Chondrocyte (in vitro differentiated cells): ENCODE measurements around the gene TRAPPC10. TPM values are rescaled to one million over a fixed set of nuclear protein-coding genes. Genes with fewer than 3 reads are reported as not detected.

Source experiments
- DNase-seq: peaks from one replicate; pipeline ENCODE4 v3.0.0; 2021; ENCODE audit warnings: mixed read lengths, low spot score
- H3K27ac Mint-ChIP-seq: one replicate; pipeline ENCODE4 v1.8.0; 2021; ENCODE audit warnings: mild to moderate bottlenecking, moderate library complexity, mixed read lengths; ENCODE audit not compliant: unreplicated experiment
- H3K27me3 Mint-ChIP-seq: 2 replicates; pipeline ENCODE4 v1.8.0; 2021; ENCODE audit warnings: low read depth, mixed read lengths
- H3K36me3 Mint-ChIP-seq: 2 replicates; pipeline ENCODE4 v1.8.0; 2021; ENCODE audit warnings: low read depth, mixed read lengths
- H3K4me1 Mint-ChIP-seq: 2 replicates; pipeline ENCODE4 v1.8.0; 2021; ENCODE audit warnings: low read depth, mild to moderate bottlenecking, mixed read lengths
- H3K4me3 Mint-ChIP-seq: one replicate; pipeline ENCODE4 v1.8.0; 2021; ENCODE audit warnings: mild to moderate bottlenecking, moderate library complexity, mixed read lengths; ENCODE audit not compliant: unreplicated experiment
- H3K9me3 Mint-ChIP-seq: 2 replicates; pipeline ENCODE4 v1.8.0; 2021; ENCODE audit warnings: low read depth, mixed read lengths
- CTCF ChIP-seq: fragments of 200-600 bp; sonication (generic); IDR thresholded peaks from 2 replicates; pipeline ENCODE4 v1.5.0; 2021; ENCODE audit warnings: antibody characterized with exemption, mild to moderate bottlenecking, moderate library complexity
- total RNA-seq: library from RNA; stranded (reverse); gene quantifications from 3 replicates; pipeline ENCODE4 v1.2.1, GENCODE V29; 2021

Gene TRAPPC10
- total RNA-seq, 1 donor from 2014 or later, result 31.0 TPM

- no peak for TF ChIP-seq CTCF
- no peak overlapping the region for H3K27ac Mint-ChIP-seq
- peaks cover 3% of the 10 kb centered on the region for H3K4me1 Mint-ChIP-seq
- H3K9me3 Mint-ChIP-seq, result no peaks in the 10 kb centered on the region
- peaks cover 28% of the 10 kb centered on the region for H3K36me3 Mint-ChIP-seq
- H3K4me3 Mint-ChIP-seq, result no peak overlapping the region
- no peak for DNase-seq
- H3K27me3 Mint-ChIP-seq, result no peaks in the 10 kb centered on the region
Observed at GRCh38 chr21:44038063-44038462, 26.0 kb downstream of the TRAPPC10 start.

- Mint-ChIP-seq H3K36me3 (peaks cover 18% of the 10 kb centered on the region), H3K4me1 (peaks cover 15% of the 10 kb centered on the region), H3K27me3 (no peaks in the 10 kb centered on the region), H3K9me3 (no peaks in the 10 kb centered on the region), H3K4me3 (no peak overlapping the region), H3K27ac (no peak overlapping the region)
- TF ChIP-seq CTCF, result no peak
- no peak for DNase-seq
Observed at GRCh38 chr21:44039828-44040227, 27.7 kb downstream of the TRAPPC10 start.

GRCh38 chr21:44043613-44044012 is 31.5 kb downstream of the TRAPPC10 start:
- no peak overlapping the region for H3K27ac Mint-ChIP-seq

GRCh38 chr21:44046734-44047133 is 34.6 kb downstream of the TRAPPC10 start:
- TF ChIP-seq CTCF, result no peak
- H3K27me3 Mint-ChIP-seq, result no peaks in the 10 kb centered on the region
- H3K4me3 Mint-ChIP-seq, result no peak overlapping the region
- no peak overlapping the region for H3K27ac Mint-ChIP-seq
- H3K4me1 Mint-ChIP-seq, result peaks cover 46% of the 10 kb centered on the region
- no peaks in the 10 kb centered on the region for H3K9me3 Mint-ChIP-seq
- peaks cover 6% of the 10 kb centered on the region for H3K36me3 Mint-ChIP-seq
- DNase-seq, result no peak

More at GRCh38 chr21:44043613-44044012, 31.5 kb downstream of the TRAPPC10 start:
- Mint-ChIP-seq H3K4me3 (no peak overlapping the region), H3K36me3 (peaks cover 11% of the 10 kb centered on the region), H3K27me3 (no peaks in the 10 kb centered on the region), H3K9me3 (no peaks in the 10 kb centered on the region), H3K4me1 (peaks cover 19% of the 10 kb centered on the region)
- DNase-seq, result no peak
- no peak for TF ChIP-seq CTCF

- Mint-ChIP-seq H3K27ac (no peak overlapping the region), H3K4me1 (peaks cover 56% of the 10 kb centered on the region), H3K27me3 (no peaks in the 10 kb centered on the region), H3K9me3 (no peaks in the 10 kb centered on the region), H3K36me3 (peaks cover 6% of the 10 kb centered on the region), H3K4me3 (no peak overlapping the region)
- TF ChIP-seq CTCF, result no peak
- no peak for DNase-seq
Observed at GRCh38 chr21:44047996-44048560, 36.0 kb downstream of the TRAPPC10 start.
